Suppressor macrophage (primary cell): ENCODE measurements around the gene SRPK1.

Experiments
- DNase-seq, 4 experiments: peaks; one replicate each; pipeline ENCODE4 v3.0.0-alpha.2; 2020 to 2022

Gene SRPK1

DNA sequence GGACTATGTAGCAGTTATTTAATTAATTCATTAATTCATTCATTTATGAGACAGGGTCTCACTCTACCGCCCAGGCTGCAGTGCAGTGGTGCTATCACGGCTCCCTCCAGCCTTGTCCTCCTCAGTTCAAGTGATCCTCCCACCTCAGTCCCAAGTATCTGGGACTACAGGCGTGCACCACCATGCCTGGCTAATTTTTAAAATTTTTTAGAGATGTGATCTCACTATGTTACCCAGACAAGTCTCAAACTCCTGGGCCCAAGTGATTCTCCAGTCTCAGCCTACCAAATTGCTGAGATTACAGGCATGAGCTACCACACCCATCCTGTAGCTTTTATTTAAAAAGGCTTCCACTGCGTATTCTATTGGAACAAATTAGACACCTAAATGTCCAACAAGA lies 23.4 kb downstream of the SRPK1 start:
- no peak for DNase-seq

- no peak for DNase-seq
Measured at GRCh38 chr6:35897036-35897435, 23.9 kb downstream of the SRPK1 start.

DNA sequence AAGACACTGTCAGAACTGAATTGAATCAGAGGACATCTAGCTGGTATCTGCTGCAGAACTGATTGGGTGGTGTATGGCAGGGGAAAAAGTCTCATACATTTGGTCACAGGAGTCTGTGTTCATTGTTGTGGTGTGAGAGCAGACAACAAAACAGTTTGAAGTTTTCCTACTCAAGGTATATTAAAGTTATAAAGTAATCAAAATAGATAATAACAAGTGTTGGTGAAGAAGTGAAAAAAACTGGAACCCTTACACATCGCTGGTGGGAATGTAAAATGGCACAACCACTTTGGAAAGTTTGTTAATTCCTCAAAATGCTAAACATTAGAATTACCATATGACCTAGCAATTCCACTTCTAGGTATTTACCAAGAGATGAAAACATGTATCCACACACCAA lies 24.7 kb downstream of the SRPK1 start:
- DNase-seq = no peak

DNA sequence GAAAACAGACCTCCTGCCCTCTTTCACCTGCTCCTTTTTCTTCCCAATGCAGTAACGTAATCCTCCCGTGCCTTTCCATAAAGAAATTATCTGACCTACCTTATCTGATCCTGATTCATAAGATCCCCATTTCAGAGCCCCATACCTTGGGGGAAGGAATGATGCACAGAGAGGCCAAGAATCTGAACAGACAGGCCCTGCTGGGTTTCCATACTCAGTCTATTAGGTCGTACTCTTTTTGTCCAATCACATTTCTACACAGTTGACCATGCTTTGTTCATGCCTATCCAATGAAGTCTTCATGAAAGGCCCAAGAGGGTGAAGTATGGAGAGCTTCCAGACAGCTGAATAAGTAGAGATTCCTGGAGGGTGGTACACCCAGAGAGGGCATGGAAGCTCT lies 25.3 kb downstream of the SRPK1 start:
- DNase-seq = no peak

DNA sequence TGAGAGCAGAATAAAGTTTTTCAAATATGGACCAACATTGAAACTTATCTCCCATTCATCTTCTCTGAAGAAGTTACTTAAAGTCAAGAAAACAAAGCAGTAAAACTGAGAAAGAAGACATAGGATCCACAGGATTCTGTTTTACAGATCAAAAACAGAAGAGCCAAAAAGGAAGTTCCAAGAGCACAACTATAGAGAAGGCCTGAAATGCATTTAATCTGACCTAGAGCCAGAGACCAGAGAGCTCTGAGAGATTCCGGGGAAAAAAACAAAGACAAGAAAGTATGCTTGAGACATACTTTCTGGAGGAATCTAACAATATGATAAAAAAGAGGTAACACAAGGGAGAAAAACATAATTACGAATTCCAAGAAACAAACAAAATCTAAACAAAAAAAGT lies 26.1 kb downstream of the SRPK1 start:
- peak in 1 of 4 experiments; percentile 12 for DNase-seq

DNA sequence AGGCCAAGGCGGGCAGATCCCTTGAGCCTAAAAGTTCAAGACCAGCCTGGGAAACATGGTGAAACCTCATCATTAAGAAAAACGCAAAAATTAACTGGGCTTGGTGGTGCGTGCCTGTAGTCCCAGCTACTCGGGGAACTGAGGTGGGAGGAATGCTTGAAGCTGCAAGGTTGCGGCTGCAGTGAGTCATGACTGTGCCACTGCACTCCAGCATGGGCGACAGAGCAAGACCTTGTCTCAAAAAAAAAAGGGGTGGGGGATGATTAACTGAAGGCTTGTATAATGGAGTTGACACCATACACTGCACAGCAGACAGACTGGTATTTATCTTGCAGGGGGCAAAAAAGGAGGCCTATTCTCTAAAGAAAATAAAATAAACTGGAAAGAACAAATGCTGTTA lies 27.7 kb downstream of the SRPK1 start:
- no peak for DNase-seq

DNA sequence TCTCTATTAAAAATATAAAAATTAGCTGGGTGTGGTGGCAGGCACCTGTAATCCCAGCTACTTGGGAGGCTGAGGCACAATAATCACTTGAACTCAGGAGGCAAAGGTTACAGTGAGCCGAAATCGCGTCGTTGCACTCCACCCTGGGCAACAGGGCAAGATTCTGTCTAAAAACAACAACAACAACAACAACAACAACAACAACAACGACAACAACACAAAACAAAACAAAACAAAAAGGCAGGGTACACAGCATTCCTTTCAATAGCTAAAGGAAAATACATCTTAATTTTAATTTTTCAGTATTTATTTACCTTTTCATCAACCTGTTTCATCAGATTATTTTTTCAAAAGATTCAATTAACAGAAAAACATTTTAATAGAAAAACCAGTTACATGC lies 28.4 kb downstream of the SRPK1 start:
- no peak for DNase-seq

GRCh38 chr6:35879151-35879550 lies 41.7 kb downstream of the SRPK1 start:
- no peak for DNase-seq

GRCh38 chr6:35876902-35877301 lies 44.0 kb downstream of the SRPK1 start:
- DNase-seq = no peak

- no peak for DNase-seq
Measured at GRCh38 chr6:35874730-35875129, 46.2 kb downstream of the SRPK1 start.

GRCh38 chr6:35859367-35859766 lies 61.5 kb downstream of the SRPK1 start:
- no peak for DNase-seq

DNA sequence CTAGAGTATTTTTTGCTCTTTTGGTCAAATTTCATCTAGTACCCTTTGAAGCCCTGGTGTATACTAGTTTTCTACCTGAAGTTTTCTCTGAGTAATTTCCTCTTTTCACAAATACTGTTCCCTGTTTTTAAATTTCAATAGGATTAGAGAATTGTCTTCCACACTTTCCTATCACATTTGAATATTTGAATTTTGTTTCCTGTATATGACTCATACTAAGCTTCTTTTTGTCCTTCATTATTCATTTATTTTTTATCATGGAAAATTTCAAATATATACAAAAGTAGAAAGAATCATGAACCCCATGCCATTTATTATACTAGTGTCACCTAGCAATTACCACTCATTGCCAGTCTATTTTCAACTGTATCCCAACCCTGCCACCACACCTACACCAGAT lies 63.0 kb downstream of the SRPK1 start:
- DNase-seq = no peak

- no peak for DNase-seq
Measured at GRCh38 chr6:35856250-35856649, 64.6 kb downstream of the SRPK1 start.

DNA sequence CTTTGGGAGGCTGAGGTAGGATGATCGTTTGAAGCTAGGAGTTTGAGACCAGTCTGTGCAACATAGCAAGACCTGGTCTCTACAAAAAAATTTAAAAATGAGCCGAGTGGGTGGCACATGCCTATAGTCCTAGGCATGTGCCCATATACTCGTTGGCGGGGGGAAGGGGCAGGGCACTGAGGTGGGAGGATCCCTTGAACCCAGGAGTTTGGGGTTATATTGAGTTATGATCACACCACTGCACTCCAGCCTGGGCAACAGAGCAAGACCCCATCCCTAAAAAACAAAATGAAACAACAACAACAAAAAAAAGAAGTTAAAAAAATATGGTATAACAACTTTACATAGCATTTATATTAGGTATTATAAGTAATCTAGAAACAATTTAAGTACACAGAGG lies 67.9 kb downstream of the SRPK1 start:
- no peak for DNase-seq

DNA sequence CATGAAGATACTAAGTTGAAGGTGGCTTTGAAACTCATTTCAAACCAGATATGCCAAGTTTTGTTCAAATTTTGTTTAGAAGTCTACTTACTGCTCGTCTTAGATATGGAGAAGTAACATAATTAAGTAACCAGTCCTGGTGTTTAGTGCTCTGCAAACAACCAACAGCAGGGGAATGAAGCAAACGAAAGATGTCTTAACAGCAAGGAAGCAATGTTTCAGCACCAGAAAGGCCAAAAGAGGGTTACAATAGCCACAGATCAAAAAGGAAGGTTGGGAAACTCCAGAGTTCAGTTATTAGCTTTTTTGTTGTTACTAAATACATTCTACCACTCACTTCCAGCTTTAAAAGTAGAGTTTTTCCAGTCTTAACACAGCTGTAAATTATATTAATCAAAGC lies 70.7 kb downstream of the SRPK1 start:
- peak; percentile 3 to 55 (median 40) for DNase-seq

DNA sequence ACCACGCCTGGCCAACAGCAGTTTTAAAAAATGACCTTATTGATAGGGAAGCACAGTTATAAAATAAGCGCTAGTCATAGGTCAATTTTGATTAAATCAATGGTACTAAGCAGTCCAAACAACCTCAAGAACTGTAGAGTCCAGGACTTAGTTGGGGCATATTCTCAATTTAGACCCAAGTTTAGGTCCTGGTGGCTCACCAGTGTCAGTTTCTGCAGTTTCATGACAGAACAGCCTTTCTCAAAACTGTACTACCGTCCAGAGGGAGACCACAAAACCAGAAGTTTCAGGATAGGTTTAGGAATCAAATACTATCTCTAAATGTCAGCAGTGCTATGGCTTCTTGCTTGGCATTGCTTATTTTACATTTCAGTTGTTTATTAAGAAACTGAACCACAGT lies 76.6 kb downstream of the SRPK1 start:
- DNase-seq = no peak

DNA sequence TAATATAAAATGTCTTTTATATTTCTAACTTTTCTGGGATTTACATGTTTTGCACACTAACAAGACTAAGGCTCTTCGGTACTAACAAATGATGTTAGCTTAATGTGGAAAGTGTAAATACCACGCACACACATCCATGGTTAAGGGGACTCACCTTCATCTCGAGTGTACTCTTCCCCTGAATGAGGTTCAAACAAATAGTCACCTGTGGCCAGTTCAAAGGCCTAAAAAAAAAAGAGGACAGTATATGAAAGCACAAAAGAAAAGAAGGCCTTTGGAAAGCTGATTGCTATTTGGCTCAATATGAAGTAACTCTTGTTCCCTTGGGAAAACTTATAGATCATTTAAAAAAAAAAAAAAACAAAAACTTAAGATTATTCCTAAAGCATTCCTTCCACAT lies 78.5 kb downstream of the SRPK1 start:
- DNase-seq = no peak

DNA sequence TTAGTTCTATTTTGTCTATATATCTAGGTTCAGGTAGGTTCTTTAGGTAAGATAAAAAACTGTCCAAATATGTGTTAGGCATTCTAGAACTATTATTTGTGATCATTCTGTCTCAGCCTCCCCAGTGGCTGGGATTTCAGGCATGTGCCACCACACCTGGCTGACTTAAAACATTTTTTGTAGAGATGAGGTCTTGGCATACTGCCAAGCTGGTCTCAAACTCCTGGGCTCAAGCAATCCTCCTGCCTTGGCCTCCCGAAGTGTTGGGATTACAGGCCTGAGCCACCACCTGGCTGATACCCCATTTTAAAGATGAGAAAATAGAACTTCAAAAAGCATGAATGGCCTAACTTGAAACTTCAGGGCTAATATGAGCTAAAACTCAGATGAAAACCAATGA lies 81.9 kb downstream of the SRPK1 start:
- no peak for DNase-seq

DNA sequence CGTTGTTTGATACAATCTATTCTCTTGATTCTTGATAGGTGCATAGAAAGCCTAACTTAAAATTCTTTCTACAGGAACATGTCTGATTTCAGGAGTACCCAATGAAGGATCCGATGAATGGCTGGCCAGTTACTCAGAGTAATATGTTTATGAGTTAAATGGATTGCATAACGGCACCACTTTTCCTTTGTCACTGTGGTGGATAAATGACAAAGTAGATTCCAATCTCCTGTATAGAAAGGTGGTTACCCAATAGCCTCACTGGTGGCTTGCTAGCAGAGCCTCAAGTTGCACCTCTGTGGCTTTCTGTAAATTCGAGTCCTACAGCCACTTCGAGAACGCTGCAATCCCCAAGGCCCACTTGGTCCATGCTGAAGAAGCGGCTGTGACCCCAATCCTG lies 87.4 kb downstream of the SRPK1 start:
- peak in 2 of 4 experiments; percentile 9 to 10 for DNase-seq

- DNase-seq = no peak
Measured at GRCh38 chr6:35831257-35832007, 89.5 kb downstream of the SRPK1 start.

DNA sequence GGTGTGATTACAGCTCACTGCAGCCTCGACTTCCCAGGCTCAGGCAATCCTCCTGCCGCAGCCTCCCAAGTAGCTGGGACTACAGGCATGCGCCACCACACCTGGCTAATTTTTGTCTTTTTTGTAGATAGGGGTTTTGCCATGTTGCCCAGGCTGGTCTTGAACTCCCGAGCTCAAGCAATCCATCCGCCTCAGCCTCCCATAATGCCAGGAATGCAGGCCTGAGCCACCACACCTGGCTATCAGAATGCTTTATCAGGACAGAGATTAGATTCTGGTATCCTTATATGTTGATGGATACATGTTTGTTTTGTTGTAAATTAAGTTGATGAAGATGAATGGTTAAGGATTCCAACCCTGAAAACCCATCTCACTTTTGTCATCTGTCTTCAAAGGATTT lies 91.6 kb downstream of the SRPK1 start:
- no peak for DNase-seq

GRCh38 chr6:35824552-35825192 lies 96.2 kb downstream of the SRPK1 start:
- DNase-seq = no peak

- DNase-seq = no peak
Measured at GRCh38 chr6:35823601-35824000, 97.3 kb downstream of the SRPK1 start.

GRCh38 chr6:35817515-35817914 lies 103.4 kb downstream of the SRPK1 start:
- DNase-seq = no peak

GRCh38 chr6:35811699-35811995 lies 109.3 kb downstream of the SRPK1 start:
- DNase-seq = no peak
